H9 (cell line): ENCODE data around the gene CCNY. TPM values are rescaled to one million over a fixed set of nuclear protein-coding genes. Genes with fewer than 3 reads are reported as not detected.

ENCODE experiments used
- DNase-seq: peaks from one replicate; pipeline ENCODE4 v3.0.0-alpha.2; 2017
- H2AFZ ChIP-seq: one replicate; pipeline ENCODE4 v1.6.1; 2013; ENCODE audit warnings: mild to moderate bottlenecking, low read length, control low read depth, moderate library complexity
- H2AK5ac ChIP-seq: 2 replicates; pipeline ENCODE4 v1.6.1; 2013; ENCODE audit warnings: low read length, control low read depth, mixed read lengths; ENCODE audit not compliant: insufficient read length
- H2BK120ac ChIP-seq: one replicate; pipeline ENCODE4 v1.6.1; 2013; ENCODE audit warnings: low read depth, mild to moderate bottlenecking, low read length, control low read depth, inconsistent platforms; ENCODE audit not compliant: poor library complexity, severe bottlenecking
- H2BK12ac ChIP-seq: 2 replicates; pipeline ENCODE4 v1.6.1; 2013; ENCODE audit warnings: low read length, control low read depth, mixed read lengths, low read depth; ENCODE audit not compliant: insufficient read length
- H2BK15ac ChIP-seq: 2 replicates; pipeline ENCODE4 v1.6.1; 2013; ENCODE audit warnings: low read depth, low read length, control low read depth
- H2BK20ac ChIP-seq: one replicate; pipeline ENCODE4 v1.6.1; 2013; ENCODE audit warnings: low read depth, mild to moderate bottlenecking, low read length, control low read depth, inconsistent platforms; ENCODE audit not compliant: poor library complexity, severe bottlenecking
- H2BK5ac ChIP-seq: 2 replicates; pipeline ENCODE4 v1.6.1; 2013; ENCODE audit warnings: low read length, control low read depth, mixed read lengths; ENCODE audit not compliant: insufficient read length
- H3K14ac ChIP-seq: 2 replicates; pipeline ENCODE4 v1.6.1; 2013; ENCODE audit warnings: low read length, control low read depth; ENCODE audit not compliant: insufficient read depth
- H3K18ac ChIP-seq: 2 replicates; pipeline ENCODE4 v1.6.1; 2013; ENCODE audit warnings: low read depth, mild to moderate bottlenecking, mixed read lengths, low read length, control low read depth; ENCODE audit not compliant: insufficient read length
- H3K23ac ChIP-seq: 2 replicates; pipeline ENCODE4 v1.6.1; 2013; ENCODE audit warnings: low read length, control low read depth, mixed read lengths, low read depth; ENCODE audit not compliant: insufficient read length
- H3K23me2 ChIP-seq: 2 replicates; pipeline ENCODE4 v1.6.1; 2013; ENCODE audit warnings: low read depth, mild to moderate bottlenecking, mixed read lengths, low read length, control low read depth; ENCODE audit not compliant: insufficient read length, poor library complexity, severe bottlenecking
- H3K27ac ChIP-seq: 2 replicates; pipeline ENCODE4 v1.5.1; 2013; ENCODE audit warnings: low read length, control low read depth, mixed read lengths, low read depth; ENCODE audit not compliant: insufficient read length
- H3K27me3 ChIP-seq: 2 replicates; pipeline ENCODE4 v1.6.1; 2013; ENCODE audit warnings: low read length, control low read depth, inconsistent platforms; ENCODE audit not compliant: insufficient read depth
- H3K4ac ChIP-seq: 2 replicates; pipeline ENCODE4 v1.6.1; 2013; ENCODE audit warnings: low read depth, mild to moderate bottlenecking, control low read depth, inconsistent platforms, low read length, moderate library complexity
- H3K4me1 ChIP-seq: 2 replicates; pipeline ENCODE4 v1.6.1; 2013; ENCODE audit warnings: low read length, control low read depth, inconsistent platforms; ENCODE audit not compliant: insufficient read depth
- H3K4me2 ChIP-seq: 2 replicates; pipeline ENCODE4 v1.6.1; 2013; ENCODE audit warnings: low read length, control low read depth, mixed read lengths; ENCODE audit not compliant: insufficient read length, insufficient read depth
- H3K56ac ChIP-seq: 2 replicates; pipeline ENCODE4 v1.6.1; 2013; ENCODE audit warnings: low read depth, mild to moderate bottlenecking, mixed read lengths, low read length, control low read depth; ENCODE audit not compliant: insufficient read length
- H3K79me1 ChIP-seq: 2 replicates; pipeline ENCODE4 v1.6.1; 2013; ENCODE audit warnings: low read depth, mild to moderate bottlenecking, moderate library complexity, low read length, control low read depth, inconsistent platforms; ENCODE audit not compliant: insufficient read depth, poor library complexity, severe bottlenecking
- H3K79me2 ChIP-seq: 2 replicates; pipeline ENCODE4 v1.6.1; 2013; ENCODE audit warnings: low read length, control low read depth, inconsistent platforms; ENCODE audit not compliant: insufficient read depth
- H3K9ac ChIP-seq: 2 replicates; pipeline ENCODE4 v1.6.1; 2013; ENCODE audit warnings: low read length, control low read depth, mixed read lengths; ENCODE audit not compliant: insufficient read length; ENCODE audit errors: extremely low read depth
- H3K9me3 ChIP-seq: one replicate; pipeline ENCODE4 v1.6.1; 2013; ENCODE audit warnings: low read depth, low read length, inconsistent platforms; ENCODE audit not compliant: control insufficient read depth
- H3T11ph ChIP-seq: one replicate; pipeline ENCODE4 v1.6.1; 2013; ENCODE audit warnings: mild to moderate bottlenecking, low read length, control low read depth, inconsistent platforms
- H4K20me1 ChIP-seq: one replicate; pipeline ENCODE4 v1.6.1; 2013; ENCODE audit not compliant: control insufficient read depth, insufficient read length, insufficient read depth
- H4K5ac ChIP-seq: 2 replicates; pipeline ENCODE4 v1.6.1; 2013; ENCODE audit warnings: low read depth, mild to moderate bottlenecking, mixed read lengths, low read length, control low read depth; ENCODE audit not compliant: insufficient read length
- H4K8ac ChIP-seq: replicated peaks from 2 replicates; pipeline ENCODE4 v1.6.1; 2013; ENCODE audit warnings: low read length, control low read depth, mixed read lengths, low read depth; ENCODE audit not compliant: insufficient read length
- H4K91ac ChIP-seq: 2 replicates; pipeline ENCODE4 v1.6.1; 2013; ENCODE audit warnings: low read depth, mild to moderate bottlenecking, moderate library complexity, mixed read lengths, low read length, control low read depth; ENCODE audit not compliant: insufficient read length
- H3K27ac Mint-ChIP-seq, 3 experiments: 2 replicates in 2 of 3; 3 replicates in 1 of 3; pipeline ENCODE4 v1.8.0; 2020 to 2021; ENCODE audit warnings: mixed read lengths in 3 of 3, mild to moderate bottlenecking in 1 of 3, moderate library complexity in 1 of 3
- H3K27me3 Mint-ChIP-seq: 2 replicates; pipeline ENCODE4 v1.8.0; 2021; ENCODE audit warnings: low read depth, mild to moderate bottlenecking, moderate library complexity, mixed read lengths
- H3K36me3 Mint-ChIP-seq, 3 experiments: 2 replicates in 2 of 3; 3 replicates in 1 of 3; pipeline ENCODE4 v1.8.0; 2020 to 2021; ENCODE audit warnings: low read depth in 3 of 3, mixed read lengths in 3 of 3; ENCODE audit not compliant: insufficient read depth in 1 of 3
- H3K4me1 Mint-ChIP-seq, 2 experiments: 2 replicates each; pipeline ENCODE4 v1.8.0; 2020; ENCODE audit warnings: mixed read lengths in 2 of 2
- H3K4me3 Mint-ChIP-seq, 2 experiments: 2 replicates in 1 of 2; 3 replicates in 1 of 2; pipeline ENCODE4 v1.8.0; 2020 to 2021; ENCODE audit warnings: mild to moderate bottlenecking in 2 of 2, mixed read lengths in 2 of 2, moderate library complexity in 1 of 2
- H3K9me3 Mint-ChIP-seq, 2 experiments: 2 replicates in 1 of 2; 3 replicates in 1 of 2; pipeline ENCODE4 v1.8.0; 2020; ENCODE audit warnings: mild to moderate bottlenecking in 2 of 2, mixed read lengths in 2 of 2, moderate library complexity in 1 of 2
- WGBS: extraction: QIAGEN DNeasy Blood & Tissue Kit; methylation state at CpG from one replicate; pipeline ENCODE4 v1.1.7; 2013; ENCODE audit warnings: missing lambda C conversion rate, low lambda C conversion rate, mixed read lengths; ENCODE audit not compliant: insufficient read length; ENCODE audit errors: extremely low coverage; 5-methylcytosine and 5-hydroxymethylcytosine counted together
- total RNA-seq: library from RNA; stranded (reverse); gene quantifications from 2 replicates; pipeline ENCODE4 v1.2.1, GENCODE V29; 2021
- TF ChIP-seq, protein P1 (sequence below): fragments of 200-600 bp; sonication (generic); conservative IDR thresholded peaks from 3 replicates; pipeline ENCODE4 v1.8.0; 2021; ENCODE audit warnings: antibody characterized with exemption, mild to moderate bottlenecking

CCNY gene
- total RNA-seq, 1 experiment from 2014 or later, result 62.1 TPM

DNA sequence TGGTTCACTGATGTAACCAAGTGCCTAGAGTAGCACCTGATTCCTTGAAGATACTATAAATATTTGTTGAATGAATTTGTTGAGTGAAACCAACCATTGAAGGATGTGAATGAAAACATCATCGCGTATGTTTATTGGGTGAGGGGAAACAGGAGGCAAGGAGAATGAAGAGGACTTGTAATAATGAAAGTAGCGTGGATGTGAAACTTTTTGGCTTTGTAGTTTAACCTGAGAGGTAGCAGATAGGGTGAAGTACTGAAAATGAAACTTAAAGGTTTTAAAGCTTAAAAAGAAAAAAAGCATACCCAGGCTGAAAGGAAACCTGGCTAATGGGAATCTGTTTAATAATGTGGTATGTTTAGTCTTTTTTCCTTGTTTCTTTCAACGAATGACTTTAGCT, 5.2 kb downstream of the CCNY start:
- TF ChIP-seq, protein P1, sequence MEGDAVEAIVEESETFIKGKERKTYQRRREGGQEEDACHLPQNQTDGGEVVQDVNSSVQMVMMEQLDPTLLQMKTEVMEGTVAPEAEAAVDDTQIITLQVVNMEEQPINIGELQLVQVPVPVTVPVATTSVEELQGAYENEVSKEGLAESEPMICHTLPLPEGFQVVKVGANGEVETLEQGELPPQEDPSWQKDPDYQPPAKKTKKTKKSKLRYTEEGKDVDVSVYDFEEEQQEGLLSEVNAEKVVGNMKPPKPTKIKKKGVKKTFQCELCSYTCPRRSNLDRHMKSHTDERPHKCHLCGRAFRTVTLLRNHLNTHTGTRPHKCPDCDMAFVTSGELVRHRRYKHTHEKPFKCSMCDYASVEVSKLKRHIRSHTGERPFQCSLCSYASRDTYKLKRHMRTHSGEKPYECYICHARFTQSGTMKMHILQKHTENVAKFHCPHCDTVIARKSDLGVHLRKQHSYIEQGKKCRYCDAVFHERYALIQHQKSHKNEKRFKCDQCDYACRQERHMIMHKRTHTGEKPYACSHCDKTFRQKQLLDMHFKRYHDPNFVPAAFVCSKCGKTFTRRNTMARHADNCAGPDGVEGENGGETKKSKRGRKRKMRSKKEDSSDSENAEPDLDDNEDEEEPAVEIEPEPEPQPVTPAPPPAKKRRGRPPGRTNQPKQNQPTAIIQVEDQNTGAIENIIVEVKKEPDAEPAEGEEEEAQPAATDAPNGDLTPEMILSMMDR, result no peak
- Histone ChIP-seq H3T11ph (no peak overlapping the region), H3K56ac (no peak overlapping the region), H3K27me3 (no peaks in the 10 kb centered on the region), H3K4me2 (no peak overlapping the region), H2AFZ (no peak overlapping the region), H2AK5ac (no peak overlapping the region), H3K4me1 (no peaks in the 10 kb centered on the region), H4K5ac (no peak overlapping the region), H3K79me2 (peaks cover 21% of the 10 kb centered on the region), H3K9me3 (no peaks in the 10 kb centered on the region), H2BK5ac (no peak overlapping the region), H4K91ac (no peak overlapping the region), H3K23ac (no peak overlapping the region), H2BK120ac (no peak overlapping the region), H3K79me1 (no peaks in the 10 kb centered on the region), H3K27ac (no peak overlapping the region), H3K9ac (no peak overlapping the region), H3K4ac (no peak overlapping the region), H4K8ac (no peak overlapping the region), H2BK20ac (no peak overlapping the region), H4K20me1 (no peaks in the 10 kb centered on the region), H3K18ac (no peak overlapping the region), H3K23me2 (no peaks in the 10 kb centered on the region), H2BK12ac (no peak overlapping the region), H2BK15ac (no peak overlapping the region), H3K14ac (no peak overlapping the region)
- H3K9me3 Mint-ChIP-seq, result no peaks in the 10 kb centered on the region
- no peaks in the 10 kb centered on the region for H3K36me3 Mint-ChIP-seq
- no peak for DNase-seq
- H3K27me3 Mint-ChIP-seq, result no peaks in the 10 kb centered on the region
- no CpG with 5 or more reads among the region's 4 CpGs for WGBS
- no peak overlapping the region for H3K27ac Mint-ChIP-seq
- H3K4me1 Mint-ChIP-seq, result peaks cover 25 to 31% of the 10 kb centered on the region in 2 experiments
- H3K4me3 Mint-ChIP-seq, result no peak overlapping the region
